HG03442 (cell line): Measurements from ENCODE around the gene PRR20G.

Experiments
- ATAC-seq: cut with Tn5 transposase; IDR thresholded peaks from one replicate; pipeline ENCODE4 v1.9.1; 2021; ENCODE audit warnings: mild to moderate bottlenecking, moderate library complexity; ENCODE audit not compliant: unreplicated experiment

PRR20G gene

GRCh38 chr3:127237835-127238234 lies 50.0 kb downstream of the PRR20G start:
- ATAC-seq = no peak

GRCh38 chr3:127235706-127236105 lies 52.1 kb downstream of the PRR20G start:
- ATAC-seq = no peak

GRCh38 chr3:127234778-127235177 lies 53.1 kb downstream of the PRR20G start:
- no peak for ATAC-seq
